ENCODE data around the gene DSEL.

The DSEL gene

DNA sequence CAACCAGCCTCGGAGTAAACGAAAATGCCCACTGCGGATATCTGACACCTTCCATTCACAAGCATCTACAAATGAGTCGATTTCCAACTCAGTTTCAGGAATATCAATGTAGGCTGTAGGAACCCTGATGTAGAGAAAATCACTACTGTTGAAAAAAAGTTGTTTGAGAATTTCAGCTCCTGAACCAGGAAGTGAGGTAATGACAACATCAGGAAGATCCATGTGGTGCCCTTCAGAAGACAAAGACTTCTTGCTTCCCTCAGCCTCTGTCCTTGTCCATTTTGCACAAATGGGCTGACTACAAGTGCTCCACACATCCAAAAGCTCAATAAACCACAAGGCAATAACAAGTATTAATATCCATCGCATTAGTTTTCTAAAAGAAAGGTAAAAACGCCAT lies 4.7 kb downstream of the DSEL start:
- Histone ChIP-seq H3K9ac (ENCODE audit: insufficient read length) (no peak overlapping the region), H3K27ac (no peak overlapping the region), H3K36me3 (ENCODE audit: insufficient read depth, low read length) (peaks cover 14% of the 10 kb centered on the region), H3K9me3 (ENCODE audit: low read depth, low read length) (no peaks in the 10 kb centered on the region), H3K4me3 (no peak overlapping the region)
- TF ChIP-seq EZH2 (IDR thresholded peaks at IDR 0.05) (no peak), FOXP2 (optimal IDR thresholded peaks at IDR 0.05; ENCODE audit: control extremely low read depth, extremely low read length, insufficient read depth) (no peak), POLR2AphosphoS5 (IDR thresholded peaks at IDR 0.05; ENCODE audit: borderline replicate concordance, low read depth, low read length) (no peak)
- no peak for DNase-seq (ENCODE audit: low read depth, low spot score)

DNA sequence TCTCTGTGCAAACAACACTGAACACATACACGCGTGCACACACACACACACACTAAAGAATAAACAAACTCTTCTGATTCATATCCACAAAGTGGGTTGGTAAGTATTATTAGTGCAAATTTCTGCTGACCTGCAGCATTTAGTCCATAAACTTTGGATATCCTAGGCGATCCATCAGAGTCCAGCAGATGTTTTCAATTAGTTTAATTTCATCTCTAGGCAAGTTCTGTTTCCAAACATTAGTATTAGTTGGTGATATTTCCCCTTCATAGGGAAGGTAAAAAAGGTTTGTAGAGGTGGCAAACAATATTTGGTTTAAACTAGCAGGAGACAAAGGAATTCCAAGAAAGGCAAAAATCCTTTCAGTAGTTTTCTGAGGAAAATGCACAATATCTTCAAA lies 5.7 kb downstream of the DSEL start:
- peaks cover 14% of the 10 kb centered on the region for H3K36me3 ChIP-seq (ENCODE audit: insufficient read depth, low read length)

GRCh38 chr18:67509741-67510391 lies 6.7 kb downstream of the DSEL start:
- peak overlapping the region; percentile 74 for H3K27ac ChIP-seq
- no peaks in the 10 kb centered on the region for H3K9me3 ChIP-seq (ENCODE audit: low read depth, low read length)
- peak overlapping the region; percentile 30; the same call in 1 of the 2 replicates for H3K4me3 ChIP-seq
- peak; percentile 59 for DNase-seq (ENCODE audit: low read depth, low spot score)
- peaks cover 14% of the 10 kb centered on the region for H3K36me3 ChIP-seq (ENCODE audit: insufficient read depth, low read length)
- H3K9ac ChIP-seq (ENCODE audit: insufficient read length) = no peak overlapping the region
- no peak for TF ChIP-seq EZH2 (IDR thresholded peaks at IDR 0.05)
- TF ChIP-seq POLR2AphosphoS5 (IDR thresholded peaks at IDR 0.05; ENCODE audit: borderline replicate concordance, low read depth, low read length) = no peak
- no peak for TF ChIP-seq FOXP2 (optimal IDR thresholded peaks at IDR 0.05; ENCODE audit: control extremely low read depth, extremely low read length, insufficient read depth)

More for the DNA sequence above, 5.7 kb downstream of the DSEL start:
- 0 out of 2 replicates have a peak overlapping the region, but pooled peaks have one; percentile 74 for H3K27ac ChIP-seq
- no peak for DNase-seq (ENCODE audit: low read depth, low spot score)
- H3K9ac ChIP-seq (ENCODE audit: insufficient read length) = no peak overlapping the region
- TF ChIP-seq EZH2 (IDR thresholded peaks at IDR 0.05) (no peak), FOXP2 (optimal IDR thresholded peaks at IDR 0.05; ENCODE audit: control extremely low read depth, extremely low read length, insufficient read depth) (no peak), POLR2AphosphoS5 (IDR thresholded peaks at IDR 0.05; ENCODE audit: borderline replicate concordance, low read depth, low read length) (no peak; the same call in 1 of the 2 replicates)
- no peaks in the 10 kb centered on the region for H3K9me3 ChIP-seq (ENCODE audit: low read depth, low read length)
- peak overlapping the region; percentile 7; the same call in 1 of the 2 replicates for H3K4me3 ChIP-seq

GRCh38 chr18:67508146-67508545 lies 8.4 kb downstream of the DSEL start:
- Histone ChIP-seq H3K9me3 (ENCODE audit: low read depth, low read length) (no peaks in the 10 kb centered on the region), H3K36me3 (ENCODE audit: insufficient read depth, low read length) (peaks cover 7% of the 10 kb centered on the region), H3K27ac (no peak overlapping the region), H3K4me3 (no peak overlapping the region), H3K9ac (ENCODE audit: insufficient read length) (no peak overlapping the region)
- TF ChIP-seq EZH2 (IDR thresholded peaks at IDR 0.05) (no peak), POLR2AphosphoS5 (IDR thresholded peaks at IDR 0.05; ENCODE audit: borderline replicate concordance, low read depth, low read length) (no peak), FOXP2 (optimal IDR thresholded peaks at IDR 0.05; ENCODE audit: control extremely low read depth, extremely low read length, insufficient read depth) (no peak)
- no peak for DNase-seq (ENCODE audit: low read depth, low spot score)

- no peak for TF ChIP-seq EZH2 (IDR thresholded peaks at IDR 0.05)
- no peak for TF ChIP-seq POLR2AphosphoS5 (IDR thresholded peaks at IDR 0.05; ENCODE audit: borderline replicate concordance, low read depth, low read length)
- no peak for TF ChIP-seq FOXP2 (optimal IDR thresholded peaks at IDR 0.05; ENCODE audit: control extremely low read depth, extremely low read length, insufficient read depth)
- H3K9ac ChIP-seq (ENCODE audit: insufficient read length) = no peak overlapping the region
- DNase-seq (ENCODE audit: low read depth, low spot score) = no peak
- no peaks in the 10 kb centered on the region for H3K9me3 ChIP-seq (ENCODE audit: low read depth, low read length)
- H3K36me3 ChIP-seq (ENCODE audit: insufficient read depth, low read length) = no peaks in the 10 kb centered on the region
- no peak overlapping the region for H3K27ac ChIP-seq
- H3K4me3 ChIP-seq = no peak overlapping the region
These were observed 11.8 kb downstream of the DSEL start for GRCh38 chr18:67504739-67505138.

GRCh38 chr18:67500522-67501205 lies 15.9 kb downstream of the DSEL start:
- Histone ChIP-seq H3K27ac (no peak overlapping the region), H3K36me3 (ENCODE audit: insufficient read depth, low read length) (no peaks in the 10 kb centered on the region), H3K4me3 (no peak overlapping the region), H3K9me3 (ENCODE audit: low read depth, low read length) (no peaks in the 10 kb centered on the region), H3K9ac (ENCODE audit: insufficient read length) (no peak overlapping the region)
- no peak for TF ChIP-seq POLR2AphosphoS5 (IDR thresholded peaks at IDR 0.05; ENCODE audit: borderline replicate concordance, low read depth, low read length)
- TF ChIP-seq EZH2 (IDR thresholded peaks at IDR 0.05) = no peak
- TF ChIP-seq FOXP2 (optimal IDR thresholded peaks at IDR 0.05; ENCODE audit: control extremely low read depth, extremely low read length, insufficient read depth) = no peak
- DNase-seq (ENCODE audit: low read depth, low spot score) = no peak

DNA sequence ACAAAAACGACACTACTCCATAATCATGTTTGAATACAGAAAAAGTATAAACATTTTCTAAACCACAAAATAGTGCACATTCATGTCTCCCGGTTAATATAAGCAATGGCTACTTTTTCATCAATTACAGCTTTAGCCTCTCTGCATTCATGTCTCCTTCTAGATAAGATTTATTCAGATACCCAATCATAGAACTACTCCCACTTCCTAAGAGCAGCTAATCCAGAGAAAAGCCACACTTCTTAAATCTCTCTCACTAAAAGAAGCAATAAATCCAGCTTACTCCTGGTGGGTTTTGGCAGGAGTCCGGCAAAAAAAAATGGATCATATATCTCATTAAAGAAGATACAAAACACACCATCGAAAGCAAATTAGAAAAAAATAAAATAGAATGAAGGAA lies 20.1 kb downstream of the DSEL start:
- Histone ChIP-seq H3K27ac (no peak overlapping the region), H3K36me3 (ENCODE audit: insufficient read depth, low read length) (no peaks in the 10 kb centered on the region), H3K9ac (ENCODE audit: insufficient read length) (no peak overlapping the region), H3K4me3 (no peak overlapping the region), H3K9me3 (ENCODE audit: low read depth, low read length) (no peaks in the 10 kb centered on the region)
- DNase-seq (ENCODE audit: low read depth, low spot score) = no peak
- TF ChIP-seq EZH2 (IDR thresholded peaks at IDR 0.05) (no peak), POLR2AphosphoS5 (IDR thresholded peaks at IDR 0.05; ENCODE audit: borderline replicate concordance, low read depth, low read length) (no peak), FOXP2 (optimal IDR thresholded peaks at IDR 0.05; ENCODE audit: control extremely low read depth, extremely low read length, insufficient read depth) (no peak)

DNA sequence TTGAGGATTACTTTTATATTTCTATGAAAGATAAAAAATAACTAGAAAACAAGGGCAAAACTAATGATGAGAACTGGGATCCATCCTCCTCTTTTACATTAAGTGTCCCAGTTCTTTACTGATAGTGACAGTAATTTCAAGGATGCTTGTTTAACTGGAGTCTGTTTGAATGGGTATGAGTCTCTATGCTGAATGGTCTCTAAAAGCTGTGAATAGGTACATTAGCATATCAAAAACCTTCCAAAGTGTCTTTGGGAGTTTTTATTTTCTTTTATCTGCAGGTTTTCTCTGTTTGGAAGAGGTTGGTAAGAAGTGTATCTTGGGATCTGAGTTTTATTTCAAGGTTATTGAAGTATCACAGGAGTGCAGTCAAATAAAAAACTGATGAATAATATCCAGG lies 30.0 kb downstream of the DSEL start:
- no peak overlapping the region for H3K4me3 ChIP-seq

More for the DNA sequence above, 30.0 kb downstream of the DSEL start:
- no peaks in the 10 kb centered on the region for H3K9me3 ChIP-seq (ENCODE audit: low read depth, low read length)
- H3K36me3 ChIP-seq (ENCODE audit: insufficient read depth, low read length) = no peaks in the 10 kb centered on the region
- H3K9ac ChIP-seq (ENCODE audit: insufficient read length) = no peak overlapping the region
- no peak overlapping the region for H3K27ac ChIP-seq
- TF ChIP-seq EZH2 (IDR thresholded peaks at IDR 0.05) = no peak
- no peak for TF ChIP-seq FOXP2 (optimal IDR thresholded peaks at IDR 0.05; ENCODE audit: control extremely low read depth, extremely low read length, insufficient read depth)
- no peak for TF ChIP-seq POLR2AphosphoS5 (IDR thresholded peaks at IDR 0.05; ENCODE audit: borderline replicate concordance, low read depth, low read length)
- DNase-seq (ENCODE audit: low read depth, low spot score) = no peak

Measured in SK-N-MC (cell line).